Gastrocnemius medialis (tissue), 4 donors: ENCODE measurements around the gene DOCK3.

Source experiments
- POLR2A ChIP-seq, 2 donors: fragments of 450-650 bp; IDR thresholded peaks; one replicate each; pipeline ENCODE4 v1.6.1; 2017; ENCODE audit warnings: antibody characterized with exemption in 2 of 2, mild to moderate bottlenecking in 2 of 2, moderate library complexity in 2 of 2
- TF ChIP-seq, protein P1 (sequence below), 5 experiments: fragments of 450-650 bp in 3 of 5; fragments of 200-600 bp in 2 of 5; sonication (generic) in 2 of 5; IDR thresholded peaks in 4 of 5; conservative IDR thresholded peaks in 1 of 5; 1 replicate in 4 of 5; 2 replicates in 1 of 5; pipeline ENCODE4 v1.5.1; 2016 to 2019; ENCODE audit warnings: antibody characterized with exemption in 5 of 5, mild to moderate bottlenecking in 3 of 5, moderate library complexity in 3 of 5

DNA sequence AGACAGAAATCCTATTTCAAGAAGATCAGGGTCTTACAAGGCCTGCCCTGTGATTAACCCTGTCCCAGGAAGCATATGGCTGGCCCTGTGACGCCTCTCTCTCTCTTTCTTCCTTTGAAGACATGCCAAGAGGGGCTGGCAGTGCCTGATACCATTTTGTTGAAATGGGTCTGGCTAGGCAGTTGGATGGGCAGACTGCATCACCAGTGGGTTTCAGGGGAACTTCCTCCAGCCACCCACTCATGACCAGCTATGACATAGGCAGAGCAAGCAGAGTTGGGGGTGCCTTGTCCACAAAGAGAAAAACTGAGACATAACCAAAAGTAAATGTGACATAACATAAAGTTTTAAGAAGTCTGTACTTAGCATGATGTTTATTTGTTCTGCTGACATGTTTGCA is 679.0 kb downstream of the DOCK3 start:
- TF ChIP-seq, protein P1, sequence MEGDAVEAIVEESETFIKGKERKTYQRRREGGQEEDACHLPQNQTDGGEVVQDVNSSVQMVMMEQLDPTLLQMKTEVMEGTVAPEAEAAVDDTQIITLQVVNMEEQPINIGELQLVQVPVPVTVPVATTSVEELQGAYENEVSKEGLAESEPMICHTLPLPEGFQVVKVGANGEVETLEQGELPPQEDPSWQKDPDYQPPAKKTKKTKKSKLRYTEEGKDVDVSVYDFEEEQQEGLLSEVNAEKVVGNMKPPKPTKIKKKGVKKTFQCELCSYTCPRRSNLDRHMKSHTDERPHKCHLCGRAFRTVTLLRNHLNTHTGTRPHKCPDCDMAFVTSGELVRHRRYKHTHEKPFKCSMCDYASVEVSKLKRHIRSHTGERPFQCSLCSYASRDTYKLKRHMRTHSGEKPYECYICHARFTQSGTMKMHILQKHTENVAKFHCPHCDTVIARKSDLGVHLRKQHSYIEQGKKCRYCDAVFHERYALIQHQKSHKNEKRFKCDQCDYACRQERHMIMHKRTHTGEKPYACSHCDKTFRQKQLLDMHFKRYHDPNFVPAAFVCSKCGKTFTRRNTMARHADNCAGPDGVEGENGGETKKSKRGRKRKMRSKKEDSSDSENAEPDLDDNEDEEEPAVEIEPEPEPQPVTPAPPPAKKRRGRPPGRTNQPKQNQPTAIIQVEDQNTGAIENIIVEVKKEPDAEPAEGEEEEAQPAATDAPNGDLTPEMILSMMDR (IDR thresholded peaks at IDR 0.05 in 4 of 5, conservative IDR thresholded peaks at IDR 0.05 in 1 of 5): no peak
- no peak for TF ChIP-seq POLR2A (IDR thresholded peaks at IDR 0.05)
